Thoracic aorta (tissue), 2 donors: ENCODE data around the gene GATA3. TPM values are rescaled to one million over a fixed set of nuclear protein-coding genes. Genes with fewer than 3 reads are reported as not detected.

Experiments used
- ATAC-seq: fragments of 150-250 bp; one replicate; pipeline ENCODE4 v1.8.0; 2017; ENCODE audit warnings: low read depth; ENCODE audit not compliant: insufficient number of reproducible peaks, low FRiP score
- DNase-seq: peaks from one replicate; pipeline ENCODE4 v3.0.0-alpha.2; 2020; ENCODE audit warnings: low spot score
- H3K27ac ChIP-seq, 2 donors: fragments of 200-600 bp; sonication (generic); 1 replicate in 1 of 2; 2 replicates in 1 of 2; pipeline ENCODE4 v1.5.1; 2016; ENCODE audit warnings: mild to moderate bottlenecking in 2 of 2, moderate library complexity in 2 of 2
- H3K27me3 ChIP-seq: fragments of 200-600 bp; sonication (generic); replicated peaks from 2 replicates; pipeline ENCODE4 v1.6.0; 2016; ENCODE audit warnings: mild to moderate bottlenecking; ENCODE audit not compliant: insufficient read depth
- H3K36me3 ChIP-seq: fragments of 200-600 bp; sonication (generic); one replicate; pipeline ENCODE4 v1.5.1; 2016
- H3K4me1 ChIP-seq, 2 donors: fragments of 200-600 bp; sonication (generic); 1 replicate in 1 of 2; 2 replicates in 1 of 2; pipeline versions ENCODE4 v1.5.1 to v1.6.0; 2016; ENCODE audit warnings: low read depth in 2 of 2, mild to moderate bottlenecking in 1 of 2; ENCODE audit not compliant: control insufficient read depth in 1 of 2
- H3K4me3 ChIP-seq: fragments of 200-600 bp; sonication (generic); 2 replicates; pipeline ENCODE4 v1.5.1; 2016; ENCODE audit warnings: mild to moderate bottlenecking
- H3K9me3 ChIP-seq: fragments of 200-600 bp; sonication (generic); 2 replicates; pipeline ENCODE4 v1.5.1; 2016
- total RNA-seq, 2 donors: library from RNA; depleted of rRNA; stranded (reverse); fragments of >200 nt; gene quantifications; one replicate each; pipeline versions ENCODE4 v1.1.0 to v1.2.3, GENCODE V29; 2016
- TF ChIP-seq, protein P1 (sequence below): fragments of 200-600 bp; sonication (generic); IDR thresholded peaks from one replicate; pipeline ENCODE4 v1.5.1; 2019; ENCODE audit warnings: antibody characterized with exemption

The GATA3 gene
- total RNA-seq, 2 donors from 2014 or later, result not detected

DNA sequence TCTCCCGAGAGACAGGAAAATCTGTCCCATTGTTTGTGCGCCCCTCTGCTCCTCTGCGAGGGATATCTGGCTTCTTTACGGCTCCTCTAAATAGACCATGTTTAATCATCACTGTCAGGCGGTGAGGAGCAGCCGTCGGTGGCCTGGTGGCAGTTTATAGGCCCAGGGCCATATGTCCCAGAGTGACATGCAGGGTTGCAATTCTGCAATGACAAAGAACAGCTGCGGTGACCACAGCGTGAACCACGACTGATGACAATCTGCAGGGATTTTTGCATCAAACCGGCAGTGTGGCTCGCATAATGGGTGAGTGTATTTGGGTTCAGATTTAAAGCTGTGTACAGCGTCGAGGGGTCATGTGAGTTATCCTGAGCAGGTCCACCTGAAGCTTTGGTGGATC, 41.5 kb downstream of the GATA3 start:
- TF ChIP-seq, protein P1, sequence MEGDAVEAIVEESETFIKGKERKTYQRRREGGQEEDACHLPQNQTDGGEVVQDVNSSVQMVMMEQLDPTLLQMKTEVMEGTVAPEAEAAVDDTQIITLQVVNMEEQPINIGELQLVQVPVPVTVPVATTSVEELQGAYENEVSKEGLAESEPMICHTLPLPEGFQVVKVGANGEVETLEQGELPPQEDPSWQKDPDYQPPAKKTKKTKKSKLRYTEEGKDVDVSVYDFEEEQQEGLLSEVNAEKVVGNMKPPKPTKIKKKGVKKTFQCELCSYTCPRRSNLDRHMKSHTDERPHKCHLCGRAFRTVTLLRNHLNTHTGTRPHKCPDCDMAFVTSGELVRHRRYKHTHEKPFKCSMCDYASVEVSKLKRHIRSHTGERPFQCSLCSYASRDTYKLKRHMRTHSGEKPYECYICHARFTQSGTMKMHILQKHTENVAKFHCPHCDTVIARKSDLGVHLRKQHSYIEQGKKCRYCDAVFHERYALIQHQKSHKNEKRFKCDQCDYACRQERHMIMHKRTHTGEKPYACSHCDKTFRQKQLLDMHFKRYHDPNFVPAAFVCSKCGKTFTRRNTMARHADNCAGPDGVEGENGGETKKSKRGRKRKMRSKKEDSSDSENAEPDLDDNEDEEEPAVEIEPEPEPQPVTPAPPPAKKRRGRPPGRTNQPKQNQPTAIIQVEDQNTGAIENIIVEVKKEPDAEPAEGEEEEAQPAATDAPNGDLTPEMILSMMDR, result no peak
- Histone ChIP-seq H3K4me1 (no peaks in the 10 kb centered on the region), H3K36me3 (no peaks in the 10 kb centered on the region), H3K27ac (no peak overlapping the region), H3K4me3 (no peak overlapping the region), H3K9me3 (no peaks in the 10 kb centered on the region), H3K27me3 (no peaks in the 10 kb centered on the region)
- no peak for DNase-seq
- ATAC-seq, result no peak

DNA sequence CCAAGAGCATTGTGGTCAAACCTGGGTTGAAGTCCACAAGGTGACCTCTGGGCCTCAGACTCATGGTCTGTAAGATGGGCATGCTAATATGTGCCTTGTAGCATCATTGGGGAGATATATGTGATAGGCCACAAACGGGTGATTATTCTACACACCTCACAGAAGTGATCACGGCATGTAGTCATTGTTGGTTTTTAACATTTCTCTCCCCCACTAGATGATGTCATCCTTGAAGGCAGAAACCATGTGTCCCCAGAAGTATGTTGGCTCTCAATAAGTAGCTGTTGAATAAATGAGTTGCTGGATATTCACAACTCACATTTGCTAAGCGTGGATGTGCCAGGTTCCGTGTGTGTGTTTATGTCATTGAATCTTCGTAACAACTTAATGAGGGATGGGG, 42.4 kb downstream of the GATA3 start:
- TF ChIP-seq, protein P1, result no peak

DNA sequence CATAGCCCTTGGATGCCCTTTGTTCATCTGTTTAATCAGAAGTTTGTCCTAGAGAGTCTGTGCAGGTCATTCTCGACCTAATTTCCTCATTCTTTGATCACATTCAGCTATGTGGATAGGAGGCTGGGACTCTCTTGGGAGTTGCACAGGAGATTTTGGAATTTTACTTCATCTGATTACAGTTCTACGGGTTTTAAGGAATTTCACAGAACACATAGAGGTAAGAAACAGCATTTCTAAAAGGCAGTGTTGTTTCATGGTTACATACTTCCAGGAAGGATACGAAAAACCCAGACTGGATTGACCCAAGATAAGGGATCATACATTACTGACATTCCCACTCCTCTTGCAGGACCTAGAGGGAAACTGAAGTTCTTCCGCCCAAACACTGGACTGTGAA, 45.9 kb downstream of the GATA3 start:
- DNase-seq, result no peak
- H3K27me3 ChIP-seq, result no peaks in the 10 kb centered on the region
- no peaks in the 10 kb centered on the region for H3K9me3 ChIP-seq
- no peak overlapping the region for H3K4me3 ChIP-seq
- H3K27ac ChIP-seq, result no peak overlapping the region
- H3K36me3 ChIP-seq, result no peaks in the 10 kb centered on the region
- ATAC-seq, result no peak
- TF ChIP-seq, protein P1, result no peak
- H3K4me1 ChIP-seq, result no peaks in the 10 kb centered on the region

More for the DNA sequence above, 42.4 kb downstream of the GATA3 start:
- ATAC-seq (no peak), DNase-seq (no peak)
- H3K27ac ChIP-seq, result no peak overlapping the region
- no peak overlapping the region for H3K4me3 ChIP-seq
- no peaks in the 10 kb centered on the region for H3K9me3 ChIP-seq
- no peaks in the 10 kb centered on the region for H3K4me1 ChIP-seq
- H3K36me3 ChIP-seq, result no peaks in the 10 kb centered on the region
- H3K27me3 ChIP-seq, result no peaks in the 10 kb centered on the region

DNA sequence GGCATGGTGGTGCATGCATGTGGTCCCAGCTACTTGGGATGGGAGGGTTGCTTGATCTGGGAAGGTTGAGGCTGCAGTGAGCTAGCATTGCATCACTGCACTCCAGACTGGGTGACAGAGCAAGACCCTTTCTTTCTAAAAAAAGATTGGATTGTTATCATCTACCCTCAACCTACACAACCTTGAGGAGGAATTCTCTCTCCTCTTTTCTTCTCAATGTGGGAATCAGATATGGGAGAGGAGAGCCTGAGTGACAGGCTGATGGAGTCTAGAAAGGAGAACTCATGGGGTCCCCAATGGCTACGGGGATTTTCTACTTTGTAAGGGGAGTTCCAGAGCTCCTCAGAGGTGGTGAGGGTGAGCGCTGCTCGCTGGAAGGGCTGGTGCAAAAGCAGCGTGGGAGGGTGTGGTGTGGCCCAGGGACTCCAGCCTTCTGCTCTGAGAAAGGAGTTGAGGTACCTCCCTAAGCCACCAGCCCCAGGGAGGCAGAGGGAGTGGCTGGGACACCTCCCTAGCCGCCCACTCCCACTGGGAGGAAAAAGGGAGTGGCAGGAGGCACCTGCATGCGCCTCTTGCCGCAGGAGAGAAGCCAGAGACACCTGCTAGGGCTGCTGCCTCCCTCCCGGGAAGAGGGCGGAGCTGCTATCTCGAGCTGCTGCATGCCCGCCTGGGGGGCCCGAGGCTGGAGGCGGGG, 48.4 kb downstream of the GATA3 start:
- Histone ChIP-seq H3K9me3 (no peaks in the 10 kb centered on the region), H3K4me3 (no peak overlapping the region), H3K27me3 (no peaks in the 10 kb centered on the region), H3K36me3 (no peaks in the 10 kb centered on the region), H3K27ac (no peak overlapping the region), H3K4me1 (no peaks in the 10 kb centered on the region)
- ATAC-seq (no peak), DNase-seq (no peak)
- TF ChIP-seq, protein P1, result no peak

DNA sequence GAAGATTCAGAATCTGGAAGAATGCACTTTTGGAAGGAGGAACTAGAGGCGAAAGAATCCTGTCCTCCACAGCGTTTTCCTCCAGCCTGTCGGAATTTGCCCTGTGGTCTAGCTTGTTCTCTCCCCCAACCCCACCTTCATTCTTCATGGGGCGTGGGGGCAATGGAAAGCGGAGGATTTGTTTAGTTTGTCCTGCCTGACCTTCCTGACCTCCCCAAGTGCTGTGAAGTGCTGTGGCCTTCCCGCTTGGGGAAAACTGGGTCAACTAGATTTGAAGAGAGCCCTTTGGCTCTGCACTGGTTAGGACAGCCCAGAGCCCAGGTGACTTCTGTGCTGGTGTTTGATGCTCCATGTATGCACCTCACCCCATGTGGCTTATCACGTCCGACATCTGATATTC, 49.1 kb downstream of the GATA3 start:
- Histone ChIP-seq H3K27me3 (no peaks in the 10 kb centered on the region), H3K4me1 (no peaks in the 10 kb centered on the region), H3K4me3 (no peak overlapping the region), H3K9me3 (no peaks in the 10 kb centered on the region), H3K27ac (no peak overlapping the region), H3K36me3 (no peaks in the 10 kb centered on the region)
- TF ChIP-seq, protein P1, result no peak
- ATAC-seq (no peak), DNase-seq (no peak)
